K562 (cell line): Measurements from ENCODE around the gene ZNF547. TPM values are rescaled to one million over a fixed set of nuclear protein-coding genes. Genes with fewer than 3 reads are reported as not detected.
A peak's percentile ranks its signal among the peaks of the same experiment; 100 is the strongest.

Experiments used
- ATAC-seq: fragments of 200-7000 bp; cut with Tn5 transposase; 3 replicates; pipeline ENCODE4 v1.9.1; 2020; ENCODE audit warnings: moderate library complexity
- BruUV-seq: library from RNA; stranded (reverse); fragments of 400-500 nt; replicated peaks from 2 replicates; lab custom pipeline; 2021; lab: Mats Ljungman, UMichigan
- CTCF ChIA-PET: fragments of 300-600 bp; formaldehyde crosslinking; extraction: SDS; loops from one replicate; lab custom pipeline; 2021; ENCODE audit warnings: low intra/inter-chr PET ratio; lab: Yijun Ruan, JAX
- POLR2A ChIA-PET: fragments of 300-600, 350-650 bp; sonication (Branson Sonifier 250); formaldehyde crosslinking; extraction: SDS; loops from one replicate; lab custom pipeline; 2021; ENCODE audit warnings: antibody characterized with exemption, inconsistent platforms; lab: Yijun Ruan, JAX
- DNase-seq, 4 experiments: peaks; one replicate each; pipeline versions ENCODE4 v3.0.0 to v3.0.0-alpha.2; 2011 to 2018; ENCODE audit warnings: low spot score in 3 of 4, mixed read lengths in 3 of 4; ENCODE audit errors: extremely low read depth in 1 of 4
- FAIRE-seq: peaks from 2 replicates; lab custom pipeline; 2011; peaks lifted over from hg19 to GRCh38; lab: Jason Lieb, UNC
- H2AFZ ChIP-seq: 2 replicates; pipeline ENCODE4 v1.6.0; 2011; ENCODE audit warnings: low read depth, low read length, control low read depth, inconsistent platforms
- H3K27ac ChIP-seq: fragments of 200-600 bp; 3 replicates; pipeline ENCODE4 v1.8.0; 2011; ENCODE audit warnings: low read depth, mild to moderate bottlenecking, control low read depth, inconsistent platforms, low read length, moderate library complexity, mixed read lengths; ENCODE audit errors: extremely low read depth
- H3K27me3 ChIP-seq, 2 experiments: fragments of 300-600 bp in 1 of 2; 2 replicates in 1 of 2; 3 replicates in 1 of 2; pipeline versions ENCODE4 v1.6.0 to v1.8.0; 2011; ENCODE audit warnings: inconsistent platforms in 2 of 2, low read length in 2 of 2, mild to moderate bottlenecking in 1 of 2, mixed read lengths in 1 of 2, moderate library complexity in 1 of 2; ENCODE audit not compliant: control insufficient read depth in 2 of 2, insufficient read depth in 2 of 2
- H3K36me3 ChIP-seq: fragments of 300-600 bp; 3 replicates; pipeline ENCODE4 v1.8.0; 2011; ENCODE audit warnings: mild to moderate bottlenecking, low read length, inconsistent platforms; ENCODE audit not compliant: control insufficient read depth, insufficient read depth
- H3K4me1 ChIP-seq, 2 experiments: fragments of 200-600 bp in 1 of 2; replicated peaks in 1 of 2; 2 replicates in 1 of 2; 3 replicates in 1 of 2; pipeline versions ENCODE4 v1.5.1 to v1.8.0; 2011; ENCODE audit warnings: inconsistent platforms in 2 of 2, low read length in 2 of 2, mild to moderate bottlenecking in 1 of 2, mixed read lengths in 1 of 2, moderate library complexity in 1 of 2; ENCODE audit not compliant: control insufficient read depth in 2 of 2, insufficient read depth in 2 of 2
- H3K4me2 ChIP-seq: 2 replicates; pipeline ENCODE4 v1.6.1; 2011; ENCODE audit warnings: low read length, control low read depth, inconsistent platforms, mixed read lengths; ENCODE audit not compliant: insufficient read depth
- H3K4me3 ChIP-seq: fragments of 200-600 bp; sonication (generic), shearing (Covaris generic); 2 replicates; pipeline ENCODE4 v1.5.1; 2016; ENCODE audit warnings: control low read depth, inconsistent platforms
- H3K79me2 ChIP-seq: fragments of 200-600 bp; 3 replicates; pipeline ENCODE4 v1.8.0; 2011; ENCODE audit warnings: low read length, inconsistent platforms; ENCODE audit not compliant: control insufficient read depth, insufficient read depth
- H3K9ac ChIP-seq, 2 experiments: 2 replicates each; pipeline versions ENCODE4 v1.6.0 to v1.6.1; 2011; ENCODE audit warnings: low read depth in 2 of 2, low read length in 2 of 2, control low read depth in 1 of 2, inconsistent platforms in 1 of 2, mild to moderate bottlenecking in 1 of 2, mixed read lengths in 1 of 2; ENCODE audit not compliant: insufficient read depth in 1 of 2
- H3K9me1 ChIP-seq: one replicate; pipeline ENCODE4 v1.6.0; 2011; ENCODE audit warnings: inconsistent platforms, mild to moderate bottlenecking, low read length, moderate library complexity; ENCODE audit not compliant: control insufficient read depth, insufficient read depth
- H3K9me3 ChIP-seq: replicated peaks from 2 replicates; pipeline ENCODE4 v1.5.1; 2011; ENCODE audit warnings: low read depth, low read length, inconsistent platforms; ENCODE audit not compliant: control insufficient read depth, insufficient read depth
- H4K20me1 ChIP-seq: replicated peaks from 2 replicates; pipeline ENCODE4 v1.6.1; 2011; ENCODE audit warnings: low read length, inconsistent platforms, mixed read lengths; ENCODE audit not compliant: control insufficient read depth, insufficient read depth
- ARID1B ChIP-seq: fragments of 450-650 bp; IDR thresholded peaks from 2 replicates; pipeline ENCODE4 v1.6.1; 2016; ENCODE audit warnings: antibody characterized with exemption, mild to moderate bottlenecking, inconsistent platforms
- CBFA2T3 ChIP-seq: fragments of 450-650 bp; IDR thresholded peaks from 2 replicates; pipeline ENCODE4 v1.6.1; 2017
- CSDE1 ChIP-seq, 2 experiments: fragments of 450-650 bp; IDR thresholded peaks; 2 replicates each; pipeline ENCODE4 v1.6.1; 2016; ENCODE audit warnings: mild to moderate bottlenecking in 1 of 2
- KDM1A ChIP-seq, 2 experiments: fragments of 450-650 bp; IDR thresholded peaks; 2 replicates each; pipeline ENCODE4 v1.6.1; 2016; ENCODE audit warnings: mild to moderate bottlenecking in 2 of 2
- ZNF140 ChIP-seq: fragments of 250-450 bp; sonication (Bioruptor Pico); IDR thresholded peaks from 2 replicates; pipeline ENCODE4 v1.8.0; 2021; ENCODE audit warnings: moderate library complexity, mild to moderate bottlenecking, inconsistent platforms
- WGBS: fragments of 100-300 bp; shearing (Covaris generic); methylation state at CpG from one replicate; pipeline ENCODE4 v1.1.6; 2016; ENCODE audit warnings: low coverage, mixed read lengths; ENCODE audit not compliant: insufficient coverage; ENCODE audit errors: missing lambda C conversion rate; 5-methylcytosine and 5-hydroxymethylcytosine counted together
- in situ Hi-C: fragments of 300-500 bp; cut with MboI; formaldehyde crosslinking; loops from 4 replicates; pipeline ENCODE4 v1.15.0; 2018; ENCODE audit warnings: inconsistent platforms, mixed read lengths
- intact Hi-C: fragments of 100-400 bp; cut with micrococcal nuclease; formaldehyde crosslinking; loops from 2 replicates; pipeline ENCODE4 v1.14.2; 2022
- polyA plus RNA-seq, 8 experiments: library from polyadenylated mRNA; depleted of rRNA in 4 of 8; stranded (reverse) in 5 of 8; unstranded in 3 of 8; fragments of >200 nt; fragmentation: Nextera tagmentation in 2 of 8; fragmentation: Illumina TruSeq in 1 of 8; extraction: Ambion mirVana in 2 of 8; extraction: Trizol in 1 of 8; gene quantifications; 2 replicates each; pipeline versions ENCODE4 v1.2.1 to v1.2.3, GENCODE V29; 2011 to 2014; ENCODE audit warnings: inconsistent platforms in 1 of 8, missing spikeins in 1 of 8
- total RNA-seq, 7 experiments: library from RNA; depleted of rRNA in 6 of 7; stranded (reverse); fragments of >200 nt in 6 of 7; fragmentation: Illumina TruSeq in 2 of 7; extraction: Trizol in 2 of 7; gene quantifications; 2 replicates each; pipeline versions ENCODE4 v1.2.1 to v1.2.3, GENCODE V29; 2011 to 2021; ENCODE audit warnings: low replicate concordance in 1 of 7

Gene ZNF547
- total and polyA plus RNA-seq, 9 of the 15 experiments (the other 6 are each of a cell fraction or from before 2014, with no cell fraction given), result 0.03 to 0.96 (median 0.30) TPM

GRCh38 chr19:57382806-57383488 lies 19.6 kb downstream of the ZNF547 start:
- intact Hi-C loops, result no loop called here
- Histone ChIP-seq H3K9me3 (peaks cover 2% of the 10 kb centered on the region; the same call in 1 of the 2 replicates), H4K20me1 (no peaks in the 10 kb centered on the region), H3K79me2 (no peaks in the 10 kb centered on the region)
- in situ Hi-C loops, result no loop called here
- CTCF ChIA-PET, result no interaction called here
- FAIRE-seq, result no peak
- POLR2A ChIA-PET, result interaction anchor here (0.7 kb wide), 1 partner anchor 44 kb away, joined by 3 read pairs; no protein-coding TSS in a partner anchor
- TF ChIP-seq KDM1A (IDR thresholded peaks at IDR 0.05) (peak; percentile 66 to 76; a peak in 3 of 4 replicates), CBFA2T3 (peak; percentile 58), ARID1B (0 out of 2 replicates have a peak, but pooled peaks have one; percentile 23), ZNF140 (CRISPR knock-in tag) (no peak), CSDE1 (IDR thresholded peaks at IDR 0.05) (no peak)
- TF ChIP-seq, all 486 proteins: peak for 3
- WGBS, result 0% methylated on average over 7 of the region's 7 CpGs
- Histone ChIP-seq H3K4me3 (no peak overlapping the region), H3K9ac (no peak overlapping the region), H3K27me3 (no peaks in the 10 kb centered on the region), H3K36me3 (no peaks in the 10 kb centered on the region), H2AFZ (no peak overlapping the region), H3K27ac (no peak overlapping the region), H3K4me1 (no peaks in the 10 kb centered on the region), H3K4me2 (no peak overlapping the region), H3K9me1 (no peaks in the 10 kb centered on the region)
- no TSS peak for BruUV-seq
- ATAC-seq (no peak), DNase-seq (no peak)
